ENCODE results near the gene EDDM13.
"Not testable (repeated sequence)": the region's sequence is repeated elsewhere in the genome, so short reads cannot be mapped to it uniquely, and the experiment has no call there.

EDDM13 gene

DNA sequence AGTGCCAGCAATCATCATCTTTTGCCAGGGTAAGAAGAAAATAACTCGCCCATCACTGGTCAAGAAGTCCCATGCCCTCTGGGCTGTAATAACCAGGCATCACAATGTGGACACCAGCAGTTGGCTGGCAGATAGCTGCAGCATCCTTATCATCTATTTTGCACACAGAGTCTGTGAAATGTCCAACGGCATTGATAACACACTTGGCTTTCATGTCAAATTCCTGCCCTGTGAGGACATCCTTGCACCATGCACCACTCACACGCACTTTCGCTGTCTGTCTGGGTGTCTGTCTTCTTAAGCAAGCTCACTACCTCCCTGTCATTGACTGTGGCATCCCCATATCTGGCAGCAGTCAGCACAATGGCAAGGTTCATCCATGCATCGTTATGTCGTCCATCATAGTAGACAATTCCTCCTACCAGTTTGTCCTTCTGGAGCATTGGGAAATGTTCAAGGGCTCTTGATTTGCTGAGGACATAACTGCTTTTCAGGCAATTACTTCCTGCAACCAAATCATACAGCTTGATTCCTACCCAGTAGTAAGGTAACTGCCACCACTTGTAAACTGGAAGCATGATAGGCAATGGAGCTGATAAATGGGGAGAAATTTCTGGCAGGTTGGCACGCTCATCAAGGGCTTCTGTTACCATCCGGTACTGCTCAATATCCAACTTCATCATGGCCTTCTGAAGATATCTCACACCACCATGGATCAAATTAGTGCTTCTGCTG is 48.9 kb downstream of the EDDM13 start:
- no peak for DNase-seq (ENCODE audit: extremely low spot score)
- ChIA-PET POLR2A (no interaction called here), CTCF (no interaction called here)
- TF ChIP-seq HDGF (IDR thresholded peaks at IDR 0.05; ENCODE audit: borderline replicate concordance), result no peak
- TF ChIP-seq SUZ12 (IDR thresholded peaks at IDR 0.05), result no peak
- TF ChIP-seq FOXK2 (IDR thresholded peaks at IDR 0.05), result no peak
- no peak for TF ChIP-seq SP1 (IDR thresholded peaks at IDR 0.05)
- no peak for TF ChIP-seq NFRKB (IDR thresholded peaks at IDR 0.05)

DNA sequence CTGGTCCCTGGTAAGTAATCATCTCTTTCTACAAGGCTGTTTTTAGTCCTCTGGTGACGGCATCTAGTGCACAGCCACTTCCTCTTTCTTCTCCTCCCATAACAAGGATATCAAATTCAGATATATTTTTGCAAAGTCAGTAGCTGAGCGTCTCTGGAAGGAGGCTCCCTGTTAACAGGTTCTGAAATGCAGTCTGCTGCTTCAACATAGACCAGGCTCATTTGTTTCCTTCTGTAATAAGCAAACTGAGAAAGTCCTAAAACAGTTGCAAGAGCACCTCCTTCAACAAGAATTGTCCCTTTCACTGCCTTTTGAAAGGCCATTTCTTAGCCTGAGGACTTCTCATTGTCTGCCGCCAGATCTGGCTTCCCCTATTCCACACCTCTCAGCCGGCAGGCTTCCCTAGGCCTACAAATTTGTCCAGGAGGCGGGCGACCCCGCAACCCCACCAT is 49.5 kb downstream of the EDDM13 start:
- no peak for TF ChIP-seq LEF1 (IDR thresholded peaks at IDR 0.05; ENCODE audit: borderline replicate concordance)
- TF ChIP-seq NFRKB (IDR thresholded peaks at IDR 0.05), result no peak
- TF ChIP-seq, protein P1, sequence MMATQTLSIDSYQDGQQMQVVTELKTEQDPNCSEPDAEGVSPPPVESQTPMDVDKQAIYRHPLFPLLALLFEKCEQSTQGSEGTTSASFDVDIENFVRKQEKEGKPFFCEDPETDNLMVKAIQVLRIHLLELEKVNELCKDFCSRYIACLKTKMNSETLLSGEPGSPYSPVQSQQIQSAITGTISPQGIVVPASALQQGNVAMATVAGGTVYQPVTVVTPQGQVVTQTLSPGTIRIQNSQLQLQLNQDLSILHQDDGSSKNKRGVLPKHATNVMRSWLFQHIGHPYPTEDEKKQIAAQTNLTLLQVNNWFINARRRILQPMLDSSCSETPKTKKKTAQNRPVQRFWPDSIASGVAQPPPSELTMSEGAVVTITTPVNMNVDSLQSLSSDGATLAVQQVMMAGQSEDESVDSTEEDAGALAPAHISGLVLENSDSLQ (IDR thresholded peaks at IDR 0.05), result no peak
- TF ChIP-seq SUZ12 (IDR thresholded peaks at IDR 0.05), result no peak
- no peak for TF ChIP-seq HDGF (IDR thresholded peaks at IDR 0.05; ENCODE audit: borderline replicate concordance)
- ChIA-PET POLR2A (no interaction called here), CTCF (no interaction called here)
- DNase-seq (ENCODE audit: extremely low spot score), result no peak

DNA sequence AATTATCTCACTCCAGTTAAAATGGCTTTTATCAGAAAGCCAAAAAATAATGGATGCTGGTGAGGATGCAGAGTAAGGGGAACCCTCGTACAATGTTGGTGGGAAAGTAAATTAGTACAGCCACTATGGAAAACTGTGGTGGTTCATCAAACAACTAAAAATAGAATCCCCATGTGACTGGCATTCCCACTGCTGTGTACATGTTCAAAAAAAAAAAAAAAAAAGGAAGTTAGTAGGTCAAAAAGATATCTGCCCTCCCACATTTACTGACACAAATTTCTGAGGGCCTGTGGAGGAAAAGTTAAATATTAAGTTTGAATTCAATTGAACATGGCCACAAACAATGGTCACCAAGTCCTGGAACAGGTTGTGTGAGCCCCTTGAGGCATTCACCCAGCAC is 51.9 kb downstream of the EDDM13 start:
- no peak for DNase-seq (ENCODE audit: extremely low spot score)
- TF ChIP-seq BHLHE40 (IDR thresholded peaks at IDR 0.05; ENCODE audit: borderline replicate concordance) (no peak), NFRKB (IDR thresholded peaks at IDR 0.05) (no peak), FOXK2 (IDR thresholded peaks at IDR 0.05) (no peak), ELF4 (IDR thresholded peaks at IDR 0.05) (no peak)
- ChIA-PET POLR2A (no interaction called here), CTCF (no interaction called here)

DNA sequence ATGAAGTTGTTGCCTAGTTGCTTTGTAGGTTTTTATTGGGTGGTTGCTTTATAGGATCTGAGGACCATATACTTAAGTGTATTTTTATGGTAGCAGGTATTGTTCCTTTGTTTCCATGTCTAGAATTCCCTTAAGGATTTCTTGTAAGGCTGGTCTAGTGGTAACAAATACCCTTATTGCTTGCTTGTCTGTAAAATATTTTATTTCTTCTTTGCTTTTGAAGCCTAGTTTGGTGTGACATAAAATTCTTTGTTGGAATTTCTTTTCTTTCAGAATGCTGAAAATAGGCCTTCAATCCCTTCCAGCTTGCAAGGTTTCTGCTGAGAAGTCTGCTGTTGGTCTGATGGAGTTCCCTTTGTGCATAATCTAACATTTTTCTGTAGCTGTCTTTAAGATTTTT is 60.1 kb downstream of the EDDM13 start:
- ChIA-PET POLR2A (no interaction called here), CTCF (interaction anchor here (0.6 to 1.2 kb wide), 5 partner anchors 79 to 266 kb away, joined by 3 to 14 read pairs (median 5); no protein-coding TSS in a partner anchor)
- no peak for DNase-seq (ENCODE audit: extremely low spot score)
- TF ChIP-seq CTBP1 (IDR thresholded peaks at IDR 0.05; ENCODE audit: borderline replicate concordance), result no peak
- no peak for TF ChIP-seq SP1 (IDR thresholded peaks at IDR 0.05)
- TF ChIP-seq, protein P1 (IDR thresholded peaks at IDR 0.05), result no peak
- TF ChIP-seq HDGF (IDR thresholded peaks at IDR 0.05; ENCODE audit: borderline replicate concordance), result no peak
- no peak for TF ChIP-seq LEF1 (IDR thresholded peaks at IDR 0.05; ENCODE audit: borderline replicate concordance)
- TF ChIP-seq FOXA1 (IDR thresholded peaks at IDR 0.05), result no peak
- TF ChIP-seq BHLHE40 (IDR thresholded peaks at IDR 0.05; ENCODE audit: borderline replicate concordance), result no peak
- TF ChIP-seq ELF4 (IDR thresholded peaks at IDR 0.05), result no peak
- no peak for TF ChIP-seq ZNF384 (IDR thresholded peaks at IDR 0.05)
- no peak for TF ChIP-seq ARNT (IDR thresholded peaks at IDR 0.05)
- no peak for TF ChIP-seq FOXK2 (IDR thresholded peaks at IDR 0.05)
- no peak for TF ChIP-seq SUZ12 (IDR thresholded peaks at IDR 0.05)
- no peak for TF ChIP-seq NFRKB (IDR thresholded peaks at IDR 0.05)
- TF ChIP-seq FOXM1 (IDR thresholded peaks at IDR 0.05; ENCODE audit: borderline replicate concordance), result no peak
- no peak for TF ChIP-seq L3MBTL2 (conservative IDR thresholded peaks at IDR 0.05)
- no peak for TF ChIP-seq TARDBP (IDR thresholded peaks at IDR 0.05)

DNA sequence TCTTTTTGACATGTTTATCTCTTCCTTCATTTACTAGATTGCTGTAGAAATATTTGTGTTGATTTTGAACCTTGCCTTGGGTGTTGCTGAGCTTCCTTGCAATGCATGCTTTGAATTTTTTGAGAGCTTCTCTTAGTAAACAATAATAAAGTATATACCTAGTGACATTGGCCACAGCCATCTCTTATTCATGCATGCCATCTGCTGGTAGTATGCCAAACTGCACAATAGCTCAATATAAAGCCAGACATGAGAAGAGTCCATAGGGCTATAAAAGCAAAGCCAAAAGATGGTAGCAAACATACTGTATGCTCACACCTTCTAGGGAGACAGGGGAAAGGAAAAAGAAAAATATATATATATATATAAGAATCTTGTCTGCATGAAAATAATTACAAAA is 61.0 kb downstream of the EDDM13 start:
- DNase-seq (ENCODE audit: extremely low spot score), result peak; percentile 32
- POLR2A ChIA-PET, result interaction anchor here (0.5 kb wide), 1 partner anchor 19 kb away, joined by 3 read pairs; the partner anchor contains the start of gene ZSCAN5A
- TF ChIP-seq SUZ12 (IDR thresholded peaks at IDR 0.05) (no peak), ARNT (IDR thresholded peaks at IDR 0.05) (no peak), NFRKB (IDR thresholded peaks at IDR 0.05) (no peak), L3MBTL2 (conservative IDR thresholded peaks at IDR 0.05) (no peak), CTBP1 (IDR thresholded peaks at IDR 0.05; ENCODE audit: borderline replicate concordance) (no peak), BHLHE40 (IDR thresholded peaks at IDR 0.05; ENCODE audit: borderline replicate concordance) (no peak), HDGF (IDR thresholded peaks at IDR 0.05; ENCODE audit: borderline replicate concordance) (no peak), FOXA1 (IDR thresholded peaks at IDR 0.05) (no peak), FOXM1 (IDR thresholded peaks at IDR 0.05; ENCODE audit: borderline replicate concordance) (no peak), LEF1 (IDR thresholded peaks at IDR 0.05; ENCODE audit: borderline replicate concordance) (no peak), ZNF384 (IDR thresholded peaks at IDR 0.05) (no peak), TARDBP (IDR thresholded peaks at IDR 0.05) (no peak), SP1 (IDR thresholded peaks at IDR 0.05) (no peak)
- TF ChIP-seq, protein P1 (IDR thresholded peaks at IDR 0.05), result no peak
- CTCF ChIA-PET, result interaction anchor here (0.6 to 1.2 kb wide), 8 partner anchors 13 to 1758 kb away, joined by 3 to 14 read pairs (median 3); no protein-coding TSS in a partner anchor

DNA sequence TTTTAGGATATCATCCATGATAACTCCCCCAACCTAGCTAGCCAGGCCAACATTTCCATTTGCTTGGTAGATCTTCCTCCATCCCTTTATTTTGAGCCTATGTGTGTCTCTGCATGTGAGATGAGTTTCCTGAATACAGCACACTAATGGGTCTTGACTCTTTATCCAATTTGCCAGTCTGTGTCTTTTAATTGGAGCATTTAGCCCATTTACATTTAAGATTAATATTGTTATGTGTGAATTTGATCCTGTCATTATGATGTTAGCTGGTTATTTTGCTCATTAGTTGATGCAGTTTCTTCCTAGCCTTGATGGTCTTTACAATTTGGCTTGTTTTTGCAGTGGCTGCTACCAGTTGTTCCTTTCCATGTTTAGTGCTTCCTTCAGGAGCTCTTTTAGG is 62.8 kb downstream of the EDDM13 start:
- DNase-seq (ENCODE audit: extremely low spot score); POLR2A ChIA-PET: not testable (repeated sequence)
- CTCF ChIA-PET, result interaction anchor here (1.0 kb wide), 1 partner anchor 82 kb away, joined by 9 read pairs; no protein-coding TSS in a partner anchor

DNA sequence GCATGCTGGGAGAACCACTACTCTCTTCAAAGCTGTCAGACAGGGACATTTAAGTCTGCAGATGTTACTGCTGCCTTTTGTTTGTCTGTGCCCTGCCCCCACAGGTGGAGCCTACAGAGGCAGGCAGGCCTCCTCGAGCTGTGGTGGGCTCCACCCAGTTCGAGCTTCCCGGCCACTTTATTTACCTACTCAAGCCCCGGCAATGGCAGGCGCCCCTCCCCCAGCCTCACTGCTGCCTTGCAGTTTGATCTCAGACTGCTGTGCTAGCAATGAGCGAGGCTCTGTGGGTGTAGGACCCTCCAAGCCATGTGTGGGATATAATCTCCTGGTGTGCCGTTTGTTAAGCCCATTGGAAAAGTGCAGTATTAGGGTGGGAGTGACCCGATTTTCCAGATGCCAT is 64.5 kb downstream of the EDDM13 start:
- CTCF ChIA-PET; DNase-seq (ENCODE audit: extremely low spot score); POLR2A ChIA-PET: not testable (repeated sequence)

DNA sequence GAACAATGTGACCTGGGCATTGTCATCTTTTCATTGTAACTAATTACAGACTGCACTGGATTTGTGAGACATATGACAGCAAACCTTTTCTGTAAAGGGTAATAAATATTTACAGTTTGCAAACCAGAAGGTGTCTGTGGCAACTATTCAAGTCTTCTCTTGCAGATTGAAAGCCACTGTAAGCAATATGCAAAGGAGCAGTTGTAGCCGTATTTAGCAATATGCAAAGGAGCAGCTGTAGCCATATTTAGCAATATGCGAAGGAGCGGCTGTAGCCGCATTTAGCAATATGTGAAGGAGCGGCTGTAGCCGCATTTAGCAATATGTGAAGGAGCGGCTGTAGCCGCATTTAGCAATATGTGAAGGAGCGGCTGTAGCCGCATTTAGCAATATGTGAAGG is 66.5 kb downstream of the EDDM13 start:
- CTCF ChIA-PET; DNase-seq (ENCODE audit: extremely low spot score); POLR2A ChIA-PET: not testable (repeated sequence)

Data from HEK293T (cell line).